Measurements from ENCODE around the gene KCNG3. TPM values are rescaled to one million over a fixed set of nuclear protein-coding genes. Genes with fewer than 3 reads are reported as not detected.
A peak's percentile ranks its signal among the peaks of the same experiment; 100 is the strongest.

The KCNG3 gene
- total and polyA plus RNA-seq, 8 donors, result 0.23 to 0.83 (median 0.74) TPM

DNA sequence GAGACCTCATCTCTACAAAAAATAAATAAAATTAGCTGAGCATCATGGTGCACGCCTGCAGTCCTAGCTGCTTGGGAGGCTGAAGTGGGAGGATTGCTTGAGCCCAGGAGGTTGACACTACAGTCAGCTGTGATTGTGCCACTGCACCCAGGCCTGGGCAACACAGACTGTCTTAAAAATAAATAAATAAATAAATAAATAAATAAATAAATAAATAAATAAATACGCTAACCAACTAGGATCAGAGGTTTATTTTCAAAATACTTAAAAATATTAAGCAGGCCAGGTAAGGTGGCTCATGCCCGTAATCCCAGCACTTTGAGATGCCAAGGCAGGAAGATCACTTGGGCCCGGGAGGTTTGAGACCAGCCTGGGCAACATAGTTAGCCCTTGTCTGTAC is 63.6 kb downstream of the KCNG3 start:
- DNase-seq, result no peak
- Histone ChIP-seq H3K36me3 (no peaks in the 10 kb centered on the region), H3K4me3 (no peak overlapping the region), H3K27ac (no peak overlapping the region), H3K27me3 (no peaks in the 10 kb centered on the region), H3K4me1 (no peaks in the 10 kb centered on the region), H3K9me3 (no peaks in the 10 kb centered on the region)
- FAIRE-seq, result no peak
- intact Hi-C loops (cut with DNase I), result no loop called here
- no peak for TF ChIP-seq CTCF (IDR thresholded peaks at IDR 0.05)
- WGBS, 2 donors, result 91 to 95% methylated on average over 4 of the region's 4 CpGs
- ATAC-seq, result no peak

- FAIRE-seq, result no peak
Measured at GRCh38 chr2:42429352-42429751, 64.4 kb downstream of the KCNG3 start.

DNA sequence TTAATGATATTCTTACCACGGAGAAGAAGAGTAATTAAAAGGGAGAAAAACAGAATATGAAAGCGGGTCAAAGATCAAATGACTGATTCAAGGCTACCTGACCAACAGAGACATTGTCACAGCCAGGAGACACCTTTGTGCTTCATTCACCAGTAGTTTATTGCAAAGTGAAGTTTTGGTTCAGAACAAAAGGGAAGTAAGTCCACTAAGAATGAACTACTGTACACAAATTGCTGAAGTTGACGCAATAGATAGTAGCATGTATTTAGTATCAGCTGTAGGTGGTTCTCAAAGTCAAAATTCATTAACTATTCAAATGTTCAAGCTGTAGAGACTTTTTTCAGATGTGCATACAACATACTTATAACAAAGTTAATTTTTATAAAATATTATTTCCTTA is 68.1 kb downstream of the KCNG3 start:
- Histone ChIP-seq H3K9me3 (no peaks in the 10 kb centered on the region), H3K4me1 (no peaks in the 10 kb centered on the region), H3K27ac (no peak overlapping the region), H3K27me3 (no peaks in the 10 kb centered on the region), H3K36me3 (no peaks in the 10 kb centered on the region), H3K4me3 (no peak overlapping the region)
- FAIRE-seq (peak; percentile 43), DNase-seq (no peak), ATAC-seq (no peak)
- intact Hi-C loops (cut with DNase I), result no loop called here
- WGBS, 2 donors, result 58 to 62% methylated on average over 3 of the region's 3 CpGs
- no peak for TF ChIP-seq CTCF (IDR thresholded peaks at IDR 0.05)

More at GRCh38 chr2:42429352-42429751, 64.4 kb downstream of the KCNG3 start:
- Histone ChIP-seq H3K36me3 (no peaks in the 10 kb centered on the region), H3K4me1 (no peaks in the 10 kb centered on the region), H3K27me3 (no peaks in the 10 kb centered on the region), H3K27ac (no peak overlapping the region), H3K9me3 (no peaks in the 10 kb centered on the region), H3K4me3 (no peak overlapping the region)
- TF ChIP-seq CTCF (IDR thresholded peaks at IDR 0.05), result no peak
- no peak for DNase-seq
- WGBS, 2 donors, result 84 to 89% methylated on average over 2 of the region's 2 CpGs
- no peak for ATAC-seq
- intact Hi-C loops (cut with DNase I), result no loop called here

DNA sequence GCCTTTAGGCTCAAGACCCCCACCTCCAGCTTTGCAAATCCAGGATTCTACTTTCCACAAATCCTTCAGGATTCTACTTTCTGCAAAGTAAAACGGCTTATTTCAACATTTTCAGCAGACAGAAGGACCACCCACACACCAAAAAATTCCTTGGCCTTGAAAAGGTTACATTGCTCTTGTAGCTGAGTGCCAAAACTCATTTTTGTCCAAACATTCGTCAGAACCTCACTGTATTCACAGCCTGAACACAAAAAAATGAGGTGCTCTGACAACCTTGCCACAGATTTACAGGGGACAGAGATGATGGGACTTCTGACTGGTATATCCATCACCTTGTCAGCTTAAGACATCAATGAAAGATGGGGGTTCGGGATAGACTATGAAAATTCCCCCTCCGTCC is 69.7 kb downstream of the KCNG3 start:
- intact Hi-C loops (cut with DNase I), result no loop called here
- no peak overlapping the region for H3K4me3 ChIP-seq
- H3K9me3 ChIP-seq, result no peaks in the 10 kb centered on the region
- WGBS, 2 donors, result 56 to 59% methylated on average over 4 of the region's 4 CpGs
- ATAC-seq (no peak), FAIRE-seq (no peak), DNase-seq (no peak)
- no peak for TF ChIP-seq CTCF (IDR thresholded peaks at IDR 0.05)
- no peaks in the 10 kb centered on the region for H3K36me3 ChIP-seq
- no peaks in the 10 kb centered on the region for H3K27me3 ChIP-seq
- H3K27ac ChIP-seq, result no peak overlapping the region
- H3K4me1 ChIP-seq, result no peaks in the 10 kb centered on the region

DNA sequence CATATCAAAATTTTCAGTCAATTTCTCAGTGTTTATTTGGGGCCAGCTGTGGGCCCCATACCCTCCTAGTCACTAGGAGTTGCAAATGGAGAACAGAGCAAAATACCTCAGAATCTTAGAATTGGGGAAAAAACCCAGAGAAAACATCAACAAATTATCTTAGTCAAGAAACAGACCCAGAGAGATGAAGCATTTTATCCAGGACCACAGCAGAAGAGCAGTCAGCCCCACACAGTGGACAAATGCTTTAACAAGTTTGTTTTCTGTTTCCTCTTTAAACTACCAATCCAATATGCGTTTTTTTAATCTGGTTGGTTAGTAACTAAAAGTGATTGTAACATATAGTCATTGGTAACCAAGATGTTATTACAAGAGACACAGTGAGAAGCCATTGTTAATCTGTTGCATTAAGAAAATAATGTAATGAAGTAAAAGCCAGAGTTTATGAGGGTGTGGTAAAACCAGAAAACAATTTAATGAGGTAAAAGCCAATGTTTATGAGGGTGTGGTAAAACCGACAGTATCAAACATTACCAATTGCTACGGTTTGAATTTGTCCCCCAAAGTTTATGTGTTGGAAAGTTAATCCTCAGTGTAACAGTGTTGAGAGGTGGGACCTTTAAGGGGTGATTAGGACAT is 72.1 kb downstream of the KCNG3 start:
- WGBS, 2 donors, result 63 to 66% methylated on average over 3 of the region's 3 CpGs
- intact Hi-C loops (cut with DNase I), result no loop called here
- TF ChIP-seq CTCF (IDR thresholded peaks at IDR 0.05), result no peak
- no peaks in the 10 kb centered on the region for H3K9me3 ChIP-seq
- no peaks in the 10 kb centered on the region for H3K36me3 ChIP-seq
- no peak overlapping the region for H3K27ac ChIP-seq
- H3K27me3 ChIP-seq, result no peaks in the 10 kb centered on the region
- FAIRE-seq (no peak), ATAC-seq (no peak), DNase-seq (no peak)
- H3K4me1 ChIP-seq, result no peaks in the 10 kb centered on the region
- H3K4me3 ChIP-seq, result no peak overlapping the region
